ENCODE data around the gene ZNF322. TPM values are rescaled to one million over a fixed set of nuclear protein-coding genes. Genes with fewer than 3 reads are reported as not detected.

ZNF322 gene
- total and polyA plus RNA-seq, 2 of the 8 experiments (the other 6 are each of a cell fraction or from before 2014, with no cell fraction given), result 5.3 to 35.0 TPM

DNA sequence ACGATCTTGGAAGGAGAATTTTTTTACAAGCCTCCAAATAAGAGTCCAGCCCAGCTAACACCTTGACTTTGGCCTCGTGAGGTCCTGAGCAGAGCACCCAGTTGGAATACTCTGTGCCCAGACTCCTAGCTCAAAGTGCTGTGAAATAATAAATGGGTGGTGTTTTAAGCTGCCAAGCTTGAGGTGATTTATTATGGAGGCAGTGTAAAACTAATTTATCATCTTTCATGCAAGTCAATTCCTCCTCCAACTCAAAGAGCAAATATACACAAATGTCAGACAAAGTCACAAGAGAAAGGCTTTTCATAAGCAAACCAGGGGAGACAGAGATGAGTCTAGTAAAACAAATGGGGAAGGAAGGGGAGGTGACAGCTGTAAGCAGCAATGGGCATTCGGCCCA is 50.1 kb downstream of the ZNF322 start:
- Histone ChIP-seq H4K91ac (replicated peaks; ENCODE audit: insufficient read length, low read length) (no peak overlapping the region), H3K79me1 (ENCODE audit: low read depth, low read length) (no peaks in the 10 kb centered on the region), H3K4me3 (ENCODE audit: extremely low read depth in 1 of 4, insufficient read depth in 2 of 4, low read depth in 3 of 4, low read length in 4 of 4) (no peak overlapping the region), H3K14ac (ENCODE audit: insufficient read length) (no peak overlapping the region), H2BK20ac (ENCODE audit: low read length) (no peak overlapping the region), H2BK12ac (ENCODE audit: low read depth, low read length) (no peak overlapping the region), H4K5ac (ENCODE audit: insufficient read length, low read depth, low read length) (no peak overlapping the region), H2AFZ (ENCODE audit: low read length) (no peak overlapping the region), H3K4ac (replicated peaks; ENCODE audit: insufficient read length, low read depth, low read length) (no peak overlapping the region), H2BK5ac (ENCODE audit: low read depth, low read length) (no peak overlapping the region), H4K8ac (ENCODE audit: extremely low read depth, insufficient read depth, low read length) (no peak overlapping the region), H3K79me2 (ENCODE audit: control insufficient read depth in 1 of 2, insufficient read depth in 2 of 2, low read length in 2 of 2) (no peaks in the 10 kb centered on the region), H3K18ac (ENCODE audit: extremely low read depth, low read length) (no peak overlapping the region), H3K23ac (ENCODE audit: insufficient read length) (no peak overlapping the region), H3K36me3 (ENCODE audit: control insufficient read depth in 2 of 4, insufficient read depth in 4 of 4, low read length in 3 of 4) (no peaks in the 10 kb centered on the region), H3K27ac (ENCODE audit: low read depth, low read length) (no peak overlapping the region), H3K9ac (replicated peaks in 1 of 4; ENCODE audit: extremely low read depth in 1 of 4, low read depth in 3 of 4, low read length in 3 of 4) (no peak overlapping the region), H3K9me3 (ENCODE audit: insufficient read depth in 2 of 2, low read depth in 1 of 2, low read length in 1 of 2) (no peaks in the 10 kb centered on the region), H2BK120ac (replicated peaks; ENCODE audit: low read depth, low read length) (no peak overlapping the region), H2BK15ac (ENCODE audit: low read length) (no peak overlapping the region), H3K23me2 (ENCODE audit: low read depth, low read length) (peaks cover 13% of the 10 kb centered on the region; the same call in 1 of the 2 replicates), H3K4me1 (replicated peaks in 1 of 4; ENCODE audit: control insufficient read depth in 3 of 4, insufficient read depth in 4 of 4, low read length in 3 of 4) (no peaks in the 10 kb centered on the region; a peak in 1 of 7 replicates), H2AK5ac (ENCODE audit: low read depth, low read length) (no peak overlapping the region), H3K4me2 (ENCODE audit: insufficient read depth in 1 of 2, low read depth in 2 of 2, low read length in 2 of 2) (no peak overlapping the region), H3K27me3 (replicated peaks in 1 of 4; ENCODE audit: control insufficient read depth in 3 of 4, extremely low read depth in 1 of 4, insufficient read depth in 3 of 4, low read length in 3 of 4) (peaks cover 28 to 44% (median 33%) of the 10 kb centered on the region in 4 experiments), H3K56ac (replicated peaks; ENCODE audit: insufficient read length, low read depth, low read length) (no peak overlapping the region), H4K20me1 (replicated peaks in 1 of 2; ENCODE audit: control insufficient read depth in 1 of 2, insufficient read depth in 2 of 2, low read length in 2 of 2) (no peaks in the 10 kb centered on the region)
- FAIRE-seq (no peak), DNase-seq (ENCODE audit: low read depth in 1 of 2, low spot score in 2 of 2) (no peak)
- 88% methylated on average over 3 of the region's 3 CpGs; no CpG with 5 or more reads in 1 of the 2 experiments for WGBS, 2 experiments (ENCODE audit: extremely low coverage in 1 of 2, insufficient coverage in 1 of 2, insufficient read length in 1 of 2, insufficient replicate concordance in 2 of 2, low coverage in 1 of 2, low lambda C conversion rate in 2 of 2, missing lambda C conversion rate in 1 of 2)
- POLR2A ChIA-PET (ENCODE audit: partially characterized antibody), result no interaction called here
- CTCF ChIA-PET (ENCODE audit: partially characterized antibody), result interaction anchor here (0.6 kb wide), 1 partner anchor 941 kb away, joined by 4 read pairs; no protein-coding TSS in a partner anchor
- TF ChIP-seq CBX8 (IDR thresholded peaks at IDR 0.05; ENCODE audit: borderline replicate concordance, low read depth, low read length) (no peak), JUND (IDR thresholded peaks at IDR 0.05; ENCODE audit: low read length) (no peak), KDM4A (IDR thresholded peaks at IDR 0.05; ENCODE audit: low read depth, low read length, severe bottlenecking) (no peak), CREB1 (IDR thresholded peaks at IDR 0.05) (no peak)
- TF ChIP-seq, protein P1, sequence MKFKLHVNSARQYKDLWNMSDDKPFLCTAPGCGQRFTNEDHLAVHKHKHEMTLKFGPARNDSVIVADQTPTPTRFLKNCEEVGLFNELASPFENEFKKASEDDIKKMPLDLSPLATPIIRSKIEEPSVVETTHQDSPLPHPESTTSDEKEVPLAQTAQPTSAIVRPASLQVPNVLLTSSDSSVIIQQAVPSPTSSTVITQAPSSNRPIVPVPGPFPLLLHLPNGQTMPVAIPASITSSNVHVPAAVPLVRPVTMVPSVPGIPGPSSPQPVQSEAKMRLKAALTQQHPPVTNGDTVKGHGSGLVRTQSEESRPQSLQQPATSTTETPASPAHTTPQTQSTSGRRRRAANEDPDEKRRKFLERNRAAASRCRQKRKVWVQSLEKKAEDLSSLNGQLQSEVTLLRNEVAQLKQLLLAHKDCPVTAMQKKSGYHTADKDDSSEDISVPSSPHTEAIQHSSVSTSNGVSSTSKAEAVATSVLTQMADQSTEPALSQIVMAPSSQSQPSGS (IDR thresholded peaks at IDR 0.05; ENCODE audit: low read length), result no peak

Measured in H1 (cell line).